HepG2 (cell line): Measurements from ENCODE around the gene SUSD3. TPM values are rescaled to one million over a fixed set of nuclear protein-coding genes. Genes with fewer than 3 reads are reported as not detected.

Experiments used
- ARHGAP35 ChIP-seq: sonication (generic); formaldehyde crosslinking; IDR thresholded peaks from 2 replicates; pipeline ENCODE4 v1.9.0; 2022; ENCODE audit warnings: mild to moderate bottlenecking, inconsistent platforms, moderate library complexity, missing genetic modification reagents, borderline replicate concordance
- CENPT ChIP-seq: sonication (generic); formaldehyde crosslinking; IDR thresholded peaks from 2 replicates; pipeline ENCODE4 v1.8.0; 2022; ENCODE audit warnings: low read depth, mild to moderate bottlenecking, moderate library complexity, missing genetic modification reagents
- GTF2F1 ChIP-seq: fragments of 150-350 bp; IDR thresholded peaks from 2 replicates; pipeline ENCODE4 v1.6.1; 2014; ENCODE audit warnings: low read length
- KDM5B ChIP-seq: sonication (generic); formaldehyde crosslinking; IDR thresholded peaks from 2 replicates; pipeline ENCODE4 v1.4.0; 2020; ENCODE audit warnings: missing genetic modification reagents, mild to moderate bottlenecking, borderline replicate concordance
- KLF13 ChIP-seq: sonication (generic); formaldehyde crosslinking; IDR thresholded peaks from 2 replicates; pipeline ENCODE4 v1.4.0; 2020; ENCODE audit warnings: mild to moderate bottlenecking, missing genetic modification reagents
- MTF1 ChIP-seq: sonication (generic); formaldehyde crosslinking; IDR thresholded peaks from 2 replicates; pipeline ENCODE4 v1.5.0; 2020; ENCODE audit warnings: missing genetic modification reagents
- MZF1 ChIP-seq: sonication (generic); formaldehyde crosslinking; IDR thresholded peaks from 2 replicates; pipeline ENCODE4 v1.8.1; 2023; ENCODE audit warnings: mild to moderate bottlenecking, missing genetic modification reagents, borderline replicate concordance
- RBAK ChIP-seq: sonication (generic); formaldehyde crosslinking; IDR thresholded peaks from 2 replicates; pipeline ENCODE4 v1.5.1; 2020; ENCODE audit warnings: mild to moderate bottlenecking, missing genetic modification reagents
- SP4 ChIP-seq: sonication (generic); formaldehyde crosslinking; IDR thresholded peaks from 2 replicates; pipeline ENCODE4 v1.8.1; 2023; ENCODE audit warnings: mild to moderate bottlenecking, missing genetic modification reagents
- YEATS4 ChIP-seq: sonication (generic); formaldehyde crosslinking; IDR thresholded peaks from 2 replicates; pipeline ENCODE4 v1.4.0; 2020; ENCODE audit warnings: missing genetic modification reagents, borderline replicate concordance
- ZMYM4 ChIP-seq: sonication (generic); formaldehyde crosslinking; IDR thresholded peaks from 2 replicates; pipeline ENCODE4 v1.8.1; 2023; ENCODE audit warnings: mild to moderate bottlenecking, missing genetic modification reagents
- ZNF224 ChIP-seq: sonication (generic); formaldehyde crosslinking; IDR thresholded peaks from 2 replicates; pipeline ENCODE4 v1.5.0; 2020; ENCODE audit warnings: mild to moderate bottlenecking, missing genetic modification reagents
- ZNF282 ChIP-seq: fragments of 450-650 bp; IDR thresholded peaks from 2 replicates; pipeline ENCODE4 v1.6.1; 2018; ENCODE audit not compliant: partially characterized antibody
- ZNF441 ChIP-seq: sonication (generic); formaldehyde crosslinking; IDR thresholded peaks from 2 replicates; pipeline ENCODE4 v1.7.0; 2021; ENCODE audit warnings: missing genetic modification reagents, borderline replicate concordance
- ZNF546 ChIP-seq: sonication (generic); formaldehyde crosslinking; conservative IDR thresholded peaks from 2 replicates; pipeline ENCODE4 v1.8.1; 2023; ENCODE audit warnings: mild to moderate bottlenecking, missing genetic modification reagents
- ZNF556 ChIP-seq: sonication (generic); formaldehyde crosslinking; IDR thresholded peaks from 2 replicates; pipeline ENCODE4 v1.4.0; 2020; ENCODE audit warnings: mild to moderate bottlenecking, missing genetic modification reagents, borderline replicate concordance
- ZNF761 ChIP-seq: sonication (generic); formaldehyde crosslinking; conservative IDR thresholded peaks from 2 replicates; pipeline ENCODE4 v1.4.0; 2020; ENCODE audit warnings: mild to moderate bottlenecking, missing genetic modification reagents
- ZSCAN9 ChIP-seq: IDR thresholded peaks from 2 replicates; pipeline ENCODE4 v1.6.1; 2016; ENCODE audit warnings: borderline replicate concordance
- polyA plus RNA-seq, 8 experiments: library from polyadenylated mRNA; depleted of rRNA in 3 of 8; stranded (reverse) in 7 of 8; unstranded in 1 of 8; fragments of >200 nt; fragmentation: Illumina TruSeq in 4 of 8; extraction: Trizol in 4 of 8; gene quantifications; 2 replicates each; pipeline versions ENCODE4 v1.2.1 to v1.2.3, GENCODE V29; 2011 to 2016; ENCODE audit warnings: low read depth in 4 of 8, missing spikeins in 1 of 8, mixed read lengths in 1 of 8; ENCODE audit not compliant: insufficient read depth in 1 of 8
- total RNA-seq, 5 experiments: library from RNA; depleted of rRNA; stranded (reverse); fragments of >200 nt; fragmentation: Illumina TruSeq; extraction: Trizol; gene quantifications; 2 replicates each; pipeline ENCODE4 v1.2.3, GENCODE V29; 2016; ENCODE audit warnings: low read depth in 1 of 5
- TF ChIP-seq, protein P1 (sequence below): sonication (generic); formaldehyde crosslinking; IDR thresholded peaks from 2 replicates; pipeline ENCODE4 v1.8.0; 2022; ENCODE audit warnings: low read depth, missing genetic modification reagents
- TF ChIP-seq, protein P2 (sequence below): sonication (generic); formaldehyde crosslinking; IDR thresholded peaks from 2 replicates; pipeline ENCODE4; 2020; ENCODE audit warnings: missing genetic modification reagents, mild to moderate bottlenecking, borderline replicate concordance
- TF ChIP-seq, protein P3 (sequence below): sonication (generic); formaldehyde crosslinking; IDR thresholded peaks from 2 replicates; pipeline ENCODE4 v1.5.0; 2020; ENCODE audit warnings: missing genetic modification reagents, mild to moderate bottlenecking, borderline replicate concordance
- TF ChIP-seq, protein P4 (sequence below): sonication (generic); formaldehyde crosslinking; IDR thresholded peaks from 2 replicates; pipeline ENCODE4 v1.4.0; 2020; ENCODE audit warnings: mild to moderate bottlenecking, missing genetic modification reagents

The SUSD3 gene
- total and polyA plus RNA-seq, 2 of the 13 experiments (the other 11 are each of a cell fraction or from before 2014, with no cell fraction given), result 7.0 to 9.1 TPM

DNA sequence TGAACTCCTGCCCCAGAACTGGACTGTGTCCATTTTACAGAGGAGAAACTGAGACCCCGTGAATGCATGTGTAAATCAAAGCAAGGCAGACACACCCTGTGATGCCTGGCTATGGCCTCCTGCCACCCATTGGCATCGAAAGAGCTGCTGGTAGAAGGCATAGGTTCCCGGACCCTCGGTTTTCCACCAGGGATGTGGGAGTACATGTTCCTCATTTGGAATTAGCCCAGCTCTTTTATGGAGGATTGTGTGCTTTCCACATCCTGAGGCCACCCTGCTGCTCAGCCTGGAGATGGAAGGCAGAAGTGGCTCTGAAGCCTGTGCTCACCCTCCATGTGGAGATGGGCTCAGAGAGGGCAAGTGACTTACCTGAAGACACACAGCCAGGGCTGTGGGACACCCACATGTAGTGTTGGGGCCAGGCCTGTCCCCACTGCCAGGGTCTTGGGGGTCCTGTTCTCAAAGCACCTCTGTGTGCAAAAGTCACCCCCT is 2.8 kb downstream of the SUSD3 start (continued):
- TF ChIP-seq ARHGAP35 (CRISPR knock-in tag) (no peak), ZNF546 (CRISPR knock-in tag) (no peak), MTF1 (CRISPR knock-in tag) (no peak), MZF1 (CRISPR knock-in tag) (no peak), ZNF282 (no peak), CENPT (0 out of 2 replicates have a peak, but pooled peaks have one; percentile 30), SP4 (CRISPR knock-in tag) (no peak; the same call in 1 of the 2 replicates), ZNF441 (no peak), KDM5B (no peak; the same call in 1 of the 2 replicates), ZMYM4 (CRISPR knock-in tag) (no peak), ZNF556 (CRISPR knock-in tag) (no peak), GTF2F1 (no peak), YEATS4 (CRISPR knock-in tag) (no peak), RBAK (CRISPR knock-in tag) (no peak), ZNF224 (CRISPR knock-in tag) (no peak), KLF13 (CRISPR knock-in tag) (no peak), ZSCAN9 (CRISPR knock-in tag) (no peak), ZNF761 (CRISPR knock-in tag) (no peak)
- TF ChIP-seq, protein P1, sequence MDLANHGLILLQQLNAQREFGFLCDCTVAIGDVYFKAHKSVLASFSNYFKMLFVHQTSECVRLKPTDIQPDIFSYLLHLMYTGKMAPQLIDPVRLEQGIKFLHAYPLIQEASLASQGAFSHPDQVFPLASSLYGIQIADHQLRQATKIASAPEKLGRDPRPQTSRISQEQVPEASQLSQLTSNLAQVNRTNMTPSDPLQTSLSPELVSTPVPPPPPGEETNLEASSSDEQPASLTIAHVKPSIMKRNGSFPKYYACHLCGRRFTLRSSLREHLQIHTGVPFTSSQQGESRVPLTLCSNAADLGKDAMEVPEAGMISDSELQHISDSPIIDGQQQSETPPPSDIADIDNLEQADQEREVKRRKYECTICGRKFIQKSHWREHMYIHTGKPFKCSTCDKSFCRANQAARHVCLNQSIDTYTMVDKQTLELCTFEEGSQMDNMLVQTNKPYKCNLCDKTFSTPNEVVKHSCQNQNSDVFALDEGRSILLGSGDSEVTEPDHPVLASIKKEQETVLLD (CRISPR knock-in tag), result no peak
- TF ChIP-seq, protein P2, sequence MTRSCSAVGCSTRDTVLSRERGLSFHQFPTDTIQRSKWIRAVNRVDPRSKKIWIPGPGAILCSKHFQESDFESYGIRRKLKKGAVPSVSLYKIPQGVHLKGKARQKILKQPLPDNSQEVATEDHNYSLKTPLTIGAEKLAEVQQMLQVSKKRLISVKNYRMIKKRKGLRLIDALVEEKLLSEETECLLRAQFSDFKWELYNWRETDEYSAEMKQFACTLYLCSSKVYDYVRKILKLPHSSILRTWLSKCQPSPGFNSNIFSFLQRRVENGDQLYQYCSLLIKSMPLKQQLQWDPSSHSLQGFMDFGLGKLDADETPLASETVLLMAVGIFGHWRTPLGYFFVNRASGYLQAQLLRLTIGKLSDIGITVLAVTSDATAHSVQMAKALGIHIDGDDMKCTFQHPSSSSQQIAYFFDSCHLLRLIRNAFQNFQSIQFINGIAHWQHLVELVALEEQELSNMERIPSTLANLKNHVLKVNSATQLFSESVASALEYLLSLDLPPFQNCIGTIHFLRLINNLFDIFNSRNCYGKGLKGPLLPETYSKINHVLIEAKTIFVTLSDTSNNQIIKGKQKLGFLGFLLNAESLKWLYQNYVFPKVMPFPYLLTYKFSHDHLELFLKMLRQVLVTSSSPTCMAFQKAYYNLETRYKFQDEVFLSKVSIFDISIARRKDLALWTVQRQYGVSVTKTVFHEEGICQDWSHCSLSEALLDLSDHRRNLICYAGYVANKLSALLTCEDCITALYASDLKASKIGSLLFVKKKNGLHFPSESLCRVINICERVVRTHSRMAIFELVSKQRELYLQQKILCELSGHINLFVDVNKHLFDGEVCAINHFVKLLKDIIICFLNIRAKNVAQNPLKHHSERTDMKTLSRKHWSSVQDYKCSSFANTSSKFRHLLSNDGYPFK (CRISPR knock-in tag), result no peak
- TF ChIP-seq, protein P3, sequence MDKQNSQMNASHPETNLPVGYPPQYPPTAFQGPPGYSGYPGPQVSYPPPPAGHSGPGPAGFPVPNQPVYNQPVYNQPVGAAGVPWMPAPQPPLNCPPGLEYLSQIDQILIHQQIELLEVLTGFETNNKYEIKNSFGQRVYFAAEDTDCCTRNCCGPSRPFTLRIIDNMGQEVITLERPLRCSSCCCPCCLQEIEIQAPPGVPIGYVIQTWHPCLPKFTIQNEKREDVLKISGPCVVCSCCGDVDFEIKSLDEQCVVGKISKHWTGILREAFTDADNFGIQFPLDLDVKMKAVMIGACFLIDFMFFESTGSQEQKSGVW, result no peak
- TF ChIP-seq, protein P4, sequence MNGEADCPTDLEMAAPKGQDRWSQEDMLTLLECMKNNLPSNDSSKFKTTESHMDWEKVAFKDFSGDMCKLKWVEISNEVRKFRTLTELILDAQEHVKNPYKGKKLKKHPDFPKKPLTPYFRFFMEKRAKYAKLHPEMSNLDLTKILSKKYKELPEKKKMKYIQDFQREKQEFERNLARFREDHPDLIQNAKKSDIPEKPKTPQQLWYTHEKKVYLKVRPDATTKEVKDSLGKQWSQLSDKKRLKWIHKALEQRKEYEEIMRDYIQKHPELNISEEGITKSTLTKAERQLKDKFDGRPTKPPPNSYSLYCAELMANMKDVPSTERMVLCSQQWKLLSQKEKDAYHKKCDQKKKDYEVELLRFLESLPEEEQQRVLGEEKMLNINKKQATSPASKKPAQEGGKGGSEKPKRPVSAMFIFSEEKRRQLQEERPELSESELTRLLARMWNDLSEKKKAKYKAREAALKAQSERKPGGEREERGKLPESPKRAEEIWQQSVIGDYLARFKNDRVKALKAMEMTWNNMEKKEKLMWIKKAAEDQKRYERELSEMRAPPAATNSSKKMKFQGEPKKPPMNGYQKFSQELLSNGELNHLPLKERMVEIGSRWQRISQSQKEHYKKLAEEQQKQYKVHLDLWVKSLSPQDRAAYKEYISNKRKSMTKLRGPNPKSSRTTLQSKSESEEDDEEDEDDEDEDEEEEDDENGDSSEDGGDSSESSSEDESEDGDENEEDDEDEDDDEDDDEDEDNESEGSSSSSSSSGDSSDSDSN, result no peak
